GM10248 (cell line): Measurements from ENCODE around the gene SPSB3.

Source experiments
- CTCF ChIA-PET: fragments of 300-600 bp; sonication (Branson Sonifier 250); formaldehyde crosslinking; extraction: SDS; loops from one replicate; lab custom pipeline; 2021; ENCODE audit warnings: antibody characterized with exemption; lab: Yijun Ruan, JAX
- POLR2A ChIA-PET: fragments of 350-650 bp; sonication (Branson Sonifier 250); formaldehyde crosslinking; extraction: SDS; loops from one replicate; lab custom pipeline; 2020; ENCODE audit warnings: antibody characterized with exemption; lab: Yijun Ruan, JAX
- DNase-seq: peaks from one replicate; pipeline ENCODE4 v3.0.0; 2012; ENCODE audit errors: extremely low spot score
- CTCF ChIP-seq: IDR thresholded peaks from 2 replicates; pipeline ENCODE4 v1.5.1; 2012; ENCODE audit warnings: mild to moderate bottlenecking, low read depth; ENCODE audit errors: extremely low read depth, missing control alignments, control extremely low read depth

Gene SPSB3

DNA sequence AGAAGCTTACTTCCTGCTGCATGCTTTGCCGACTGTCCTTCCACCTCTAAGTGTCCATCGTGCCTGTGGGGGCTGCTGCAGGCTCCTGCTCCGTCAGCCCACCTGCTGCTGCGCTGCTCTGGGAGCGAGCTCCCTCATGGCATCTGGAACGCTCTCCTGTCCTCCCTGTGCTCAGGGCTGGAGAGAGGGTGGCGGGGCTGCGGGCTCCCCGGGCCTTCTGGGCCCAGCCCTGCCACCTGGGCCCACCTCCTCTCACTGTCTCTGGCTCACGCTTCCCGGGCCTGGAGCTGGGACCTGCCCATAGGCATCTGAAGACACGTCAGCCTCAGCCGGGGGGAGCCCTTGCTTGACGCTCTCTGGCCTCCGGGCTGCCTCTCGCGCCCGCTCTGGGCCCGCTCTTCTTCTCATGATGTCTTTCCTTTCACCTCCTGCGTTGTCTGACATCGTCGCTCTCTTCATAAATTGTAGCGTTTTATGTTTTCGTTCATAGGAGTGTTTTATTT, 38.0 kb downstream of the SPSB3 start:
- no peak for TF ChIP-seq CTCF
- ChIA-PET POLR2A (no interaction called here), CTCF (interaction anchor here (1.3 to 1.8 kb wide), 2 partner anchors 21 to 38 kb away, joined by 4 to 7 read pairs; partner anchors contain the start of gene MAPK8IP3)
- DNase-seq: no peak

DNA sequence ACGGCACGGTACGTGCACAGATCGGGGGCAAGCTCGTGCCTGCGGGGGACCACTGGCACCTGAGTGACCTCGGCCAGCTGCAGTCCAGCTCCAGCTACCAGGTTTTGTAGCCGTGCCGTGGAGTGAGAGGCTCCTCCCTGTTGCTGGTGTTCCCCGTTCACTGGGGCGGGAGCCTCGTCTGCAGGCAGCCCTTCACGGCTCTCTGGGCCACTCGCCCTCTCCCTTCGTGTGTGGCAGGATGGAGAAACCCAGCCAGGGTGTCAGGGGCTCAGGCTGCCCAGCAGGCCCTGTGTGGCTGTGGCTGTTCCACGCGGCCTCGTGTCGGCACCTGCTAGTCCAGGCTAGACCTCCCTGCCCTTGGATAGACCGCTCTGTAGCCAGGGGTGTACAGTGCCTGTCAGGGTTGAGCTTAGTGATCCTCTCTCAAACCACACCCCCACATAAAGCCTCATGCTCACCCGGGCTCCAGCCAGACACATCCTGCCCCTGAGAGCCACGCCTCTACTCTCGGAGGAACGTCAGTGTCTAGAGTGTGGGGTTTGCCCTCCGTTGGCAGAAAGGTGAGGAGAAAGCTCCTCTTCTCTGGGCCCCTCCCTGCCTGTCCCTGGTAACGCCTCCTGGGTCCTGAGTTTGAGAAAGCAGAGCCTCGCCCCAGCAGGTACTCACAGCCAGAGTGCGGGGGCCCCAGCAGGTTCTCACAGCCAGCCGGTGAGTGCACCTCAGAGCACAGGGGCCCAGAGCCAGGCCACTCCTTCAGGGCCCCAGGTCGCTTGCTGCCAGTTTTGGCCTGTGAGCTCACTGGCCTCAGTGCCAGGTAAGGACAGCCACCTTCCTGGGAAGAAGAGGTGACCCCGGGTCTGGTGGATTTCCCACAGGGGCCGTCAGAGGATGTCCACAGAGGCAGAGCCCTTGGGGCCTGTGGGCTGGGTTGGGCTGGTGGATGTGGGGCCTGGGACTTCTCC, 38.7 kb downstream of the SPSB3 start:
- POLR2A ChIA-PET: no interaction called here
- TF ChIP-seq CTCF: no peak
- no peak for DNase-seq
- CTCF ChIA-PET: interaction anchor here (1.3 kb wide), 1 partner anchor 20 kb away, joined by 4 read pairs; no protein-coding TSS in a partner anchor

DNA sequence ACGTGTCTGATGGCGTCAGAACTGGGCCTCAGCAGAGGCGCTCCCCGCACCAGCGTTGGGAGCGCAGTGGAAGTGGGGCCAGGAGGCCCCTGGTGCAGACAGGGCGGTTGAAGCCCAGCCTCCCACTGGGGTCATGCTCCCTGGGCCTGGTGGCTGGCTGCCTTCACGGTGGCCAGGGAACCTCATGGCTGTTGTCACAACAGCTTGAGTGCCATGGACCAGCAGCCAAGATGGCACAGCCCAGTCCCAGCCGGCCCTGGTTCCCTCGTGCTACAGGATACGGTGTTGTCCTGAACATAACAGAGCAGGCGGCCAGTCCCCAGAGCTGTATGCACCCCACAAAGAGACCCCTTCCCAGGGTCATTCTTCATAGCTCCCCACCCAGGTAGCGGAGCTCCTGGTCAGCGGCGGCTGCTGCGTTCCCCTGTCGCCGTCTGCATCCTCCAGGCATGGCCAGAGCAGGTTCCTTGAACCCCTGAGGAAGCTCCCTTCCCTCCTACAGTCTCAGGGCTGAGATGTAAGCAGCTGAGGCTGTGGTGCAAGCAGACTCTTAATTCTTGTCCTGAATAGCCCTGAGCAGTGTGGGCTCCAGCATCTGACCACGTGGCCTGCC, 40.7 kb downstream of the SPSB3 start:
- TF ChIP-seq CTCF: no peak
- no peak for DNase-seq
- POLR2A ChIA-PET: interaction anchor here (0.5 kb wide), 1 partner anchor 21 kb away, joined by 5 read pairs; no protein-coding TSS in a partner anchor
- CTCF ChIA-PET: no interaction called here

DNA sequence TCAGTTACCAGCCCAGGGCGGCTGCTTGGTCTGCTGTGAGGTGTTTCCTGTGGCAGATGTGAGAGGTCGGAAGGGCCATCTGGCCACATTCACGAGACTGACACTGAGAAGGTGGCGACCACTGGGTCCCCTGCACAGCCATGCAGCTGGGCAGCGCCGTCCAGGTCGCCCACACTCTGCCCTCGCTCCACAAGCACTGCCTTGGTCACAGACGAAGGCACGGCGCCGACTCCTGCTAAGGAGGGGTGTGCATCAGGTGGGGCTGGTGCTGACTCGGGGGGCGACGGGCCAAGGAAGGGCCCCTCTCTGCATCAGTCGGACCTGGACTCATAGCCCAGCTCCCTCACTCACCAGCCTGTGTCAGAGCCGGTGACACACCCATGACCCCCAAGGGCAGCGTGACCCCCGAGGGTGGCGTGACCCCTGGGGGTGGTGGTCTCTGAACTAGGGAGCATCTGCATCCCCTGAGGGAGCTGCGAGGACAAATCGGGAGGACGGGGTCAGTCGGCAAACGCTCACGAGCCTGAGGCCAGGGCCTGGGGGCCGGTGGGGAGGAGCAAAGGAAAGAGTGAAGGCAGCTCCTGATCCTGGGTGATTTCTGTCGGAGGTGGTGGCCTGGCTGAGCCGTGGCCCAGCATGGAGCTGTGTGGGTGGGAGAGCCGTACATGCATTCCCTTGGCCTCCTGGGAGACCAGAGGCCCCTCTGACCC, 41.4 kb downstream of the SPSB3 start:
- ChIA-PET POLR2A (interaction anchor here (0.5 kb wide), 1 partner anchor 20 kb away, joined by 5 read pairs; no protein-coding TSS in a partner anchor), CTCF (no interaction called here)
- TF ChIP-seq CTCF: no peak
- no peak for DNase-seq

- POLR2A ChIA-PET: no interaction called here
- no peak for DNase-seq
- no peak for TF ChIP-seq CTCF
- CTCF ChIA-PET: no interaction called here
Observed at GRCh38 chr16:1740234-1740633, 42.1 kb downstream of the SPSB3 start.

DNA sequence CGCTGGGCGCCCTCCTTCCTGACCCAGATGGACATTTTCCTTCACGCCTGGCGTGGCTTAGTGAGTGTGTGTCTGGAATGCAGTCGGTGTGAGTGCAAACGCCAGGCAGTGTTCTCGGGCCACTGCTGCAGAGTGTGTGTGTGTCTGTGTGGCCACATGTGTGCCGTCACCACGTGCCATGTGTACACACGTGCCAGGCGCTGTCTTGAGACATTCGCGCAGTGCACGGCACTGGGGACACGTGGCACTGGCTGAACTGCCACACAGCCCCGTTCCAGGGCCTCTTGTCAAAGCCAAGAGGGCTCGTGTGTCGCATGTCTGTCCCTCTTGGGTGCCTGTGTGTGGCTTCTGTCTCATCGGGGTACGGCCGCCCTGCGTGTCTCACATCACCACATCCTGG, 47.6 kb downstream of the SPSB3 start:
- ChIA-PET POLR2A (no interaction called here), CTCF (no interaction called here)
- no peak for TF ChIP-seq CTCF
- no peak for DNase-seq
